ENCODE measurements around the gene PCDHGB3. TPM values are rescaled to one million over a fixed set of nuclear protein-coding genes. Genes with fewer than 3 reads are reported as not detected.
"Not testable (repeated sequence)": the region's sequence is repeated elsewhere in the genome, so short reads cannot be mapped to it uniquely, and the experiment has no call there.

Gene PCDHGB3
- polyA plus RNA-seq (2012; ENCODE audit: low read depth, missing spikeins): 0.55 TPM

- TF ChIP-seq POU2F2 (IDR thresholded peaks at IDR 0.05; ENCODE audit: low read depth, low read length): no peak
- peak; percentile 43 for DNase-seq (ENCODE audit: insufficient read length, low spot score)
- FAIRE-seq: peak; percentile 5
These were observed at the start of gene PCDHGB3 for GRCh38 chr5:141369994-141370848. Gene PCDHGB3, plus strand, starts transcription at chr5:141370242. Its CDS starts 153 bp downstream, at chr5:141370395.

- DNase-seq (ENCODE audit: insufficient read length, low spot score) (no peak), FAIRE-seq (no peak)
- TF ChIP-seq SPI1 (IDR thresholded peaks at IDR 0.05; ENCODE audit: low read depth, low read length) (0 out of 2 replicates have a peak, but pooled peaks have one; percentile 24), PAX5 (IDR thresholded peaks at IDR 0.05; ENCODE audit: insufficient read depth, low read length, severe bottlenecking) (no peak), POLR2AphosphoS5 (IDR thresholded peaks at IDR 0.05; ENCODE audit: low read depth, low read length) (no peak)
These were observed 47.8 kb upstream of the PCDHGB3 start for GRCh38 chr5:141322261-141322660.

GRCh38 chr5:141326088-141326854, 43.8 kb upstream of the PCDHGB3 start:
- DNase-seq (ENCODE audit: insufficient read length, low spot score) (no peak), FAIRE-seq (peak; percentile 76)
- no peak for TF ChIP-seq POLR2A (IDR thresholded peaks at IDR 0.05; ENCODE audit: low read depth, low read length)
- TF ChIP-seq POLR2AphosphoS5 (IDR thresholded peaks at IDR 0.05; ENCODE audit: low read depth, low read length): no peak
- no peak for TF ChIP-seq SPI1 (IDR thresholded peaks at IDR 0.05; ENCODE audit: low read depth, low read length)
- no peak for TF ChIP-seq POU2F2 (IDR thresholded peaks at IDR 0.05; ENCODE audit: low read depth, low read length)
- no peak for TF ChIP-seq TAF1 (IDR thresholded peaks at IDR 0.05; ENCODE audit: low read depth, low read length)
- no peak for TF ChIP-seq PAX5 (IDR thresholded peaks at IDR 0.05; ENCODE audit: insufficient read depth, low read length, severe bottlenecking)

- DNase-seq (ENCODE audit: insufficient read length, low spot score) (no peak), FAIRE-seq (no peak)
- no peak for TF ChIP-seq POLR2A (IDR thresholded peaks at IDR 0.05; ENCODE audit: low read depth, low read length)
- no peak for TF ChIP-seq SPI1 (IDR thresholded peaks at IDR 0.05; ENCODE audit: low read depth, low read length)
- TF ChIP-seq POLR2AphosphoS5 (IDR thresholded peaks at IDR 0.05; ENCODE audit: low read depth, low read length): no peak
- TF ChIP-seq POU2F2 (IDR thresholded peaks at IDR 0.05; ENCODE audit: low read depth, low read length): no peak
- TF ChIP-seq PAX5 (IDR thresholded peaks at IDR 0.05; ENCODE audit: insufficient read depth, low read length, severe bottlenecking): no peak
- no peak for TF ChIP-seq TAF1 (IDR thresholded peaks at IDR 0.05; ENCODE audit: low read depth, low read length)
These were observed 41.8 kb upstream of the PCDHGB3 start for GRCh38 chr5:141328231-141328630.

- FAIRE-seq (no peak), DNase-seq (ENCODE audit: insufficient read length, low spot score) (no peak)
- no peak for TF ChIP-seq TAF1 (IDR thresholded peaks at IDR 0.05; ENCODE audit: low read depth, low read length)
- no peak for TF ChIP-seq POLR2AphosphoS5 (IDR thresholded peaks at IDR 0.05; ENCODE audit: low read depth, low read length)
- no peak for TF ChIP-seq POLR2A (IDR thresholded peaks at IDR 0.05; ENCODE audit: low read depth, low read length)
- no peak for TF ChIP-seq PAX5 (IDR thresholded peaks at IDR 0.05; ENCODE audit: insufficient read depth, low read length, severe bottlenecking)
These were observed 39.6 kb upstream of the PCDHGB3 start, which contains the start of gene PCDHGA1 for GRCh38 chr5:141330299-141331080. Gene PCDHGA1, plus strand, starts transcription at chr5:141330514.

GRCh38 chr5:141332571-141332970, 37.5 kb upstream of the PCDHGB3 start:
- FAIRE-seq: not testable (repeated sequence)

GRCh38 chr5:141338538-141339306, 31.3 kb upstream of the PCDHGB3 start, which contains the start of gene PCDHGA2:
Gene PCDHGA2, plus strand, starts transcription at chr5:141338760.
- DNase-seq (ENCODE audit: insufficient read length, low spot score) (no peak), FAIRE-seq (no peak)
- TF ChIP-seq TAF1 (IDR thresholded peaks at IDR 0.05; ENCODE audit: low read depth, low read length): no peak
- no peak for TF ChIP-seq PAX5 (IDR thresholded peaks at IDR 0.05; ENCODE audit: insufficient read depth, low read length, severe bottlenecking)
- TF ChIP-seq POU2F2 (IDR thresholded peaks at IDR 0.05; ENCODE audit: low read depth, low read length): no peak
- no peak for TF ChIP-seq POLR2AphosphoS5 (IDR thresholded peaks at IDR 0.05; ENCODE audit: low read depth, low read length)
- TF ChIP-seq SPI1 (IDR thresholded peaks at IDR 0.05; ENCODE audit: low read depth, low read length): no peak
- TF ChIP-seq POLR2A (IDR thresholded peaks at IDR 0.05; ENCODE audit: low read depth, low read length): no peak

More at GRCh38 chr5:141332571-141332970, 37.5 kb upstream of the PCDHGB3 start:
- not testable (repeated sequence) for DNase-seq (ENCODE audit: insufficient read length, low spot score)

- not testable (repeated sequence) for DNase-seq (ENCODE audit: insufficient read length, low spot score); FAIRE-seq
These were observed 29.2 kb upstream of the PCDHGB3 start for GRCh38 chr5:141340781-141341354.

- no peak for DNase-seq (ENCODE audit: insufficient read length, low spot score)
- TF ChIP-seq SPI1 (IDR thresholded peaks at IDR 0.05; ENCODE audit: low read depth, low read length): no peak
- no peak for TF ChIP-seq POLR2A (IDR thresholded peaks at IDR 0.05; ENCODE audit: low read depth, low read length)
- no peak for TF ChIP-seq POU2F2 (IDR thresholded peaks at IDR 0.05; ENCODE audit: low read depth, low read length)
- no peak for TF ChIP-seq POLR2AphosphoS5 (IDR thresholded peaks at IDR 0.05; ENCODE audit: low read depth, low read length)
- TF ChIP-seq TAF1 (IDR thresholded peaks at IDR 0.05; ENCODE audit: low read depth, low read length): no peak
- TF ChIP-seq PAX5 (IDR thresholded peaks at IDR 0.05; ENCODE audit: insufficient read depth, low read length, severe bottlenecking): no peak
- FAIRE-seq: no peak
These were observed 27.3 kb upstream of the PCDHGB3 start for GRCh38 chr5:141342773-141343172.
